Brain microvascular endothelial cell (primary cell): ENCODE results near the gene CFH.
"Not testable (repeated sequence)": the region's sequence is repeated elsewhere in the genome, so short reads cannot be mapped to it uniquely, and the experiment has no call there.

ENCODE experiments used
- DNase-seq: peaks from one replicate; pipeline ENCODE4 v3.0.0-alpha.2; 2020
- H3K27ac ChIP-seq: fragments of 250-450 bp; sonication (Bioruptor Pico); 2 replicates; pipeline ENCODE4 v1.5.1; 2020; ENCODE audit warnings: mild to moderate bottlenecking, moderate library complexity
- H3K27me3 ChIP-seq: fragments of 250-450 bp; sonication (Bioruptor Pico); replicated peaks from 2 replicates; pipeline ENCODE4 v1.5.1; 2020; ENCODE audit warnings: mild to moderate bottlenecking
- H3K36me3 ChIP-seq: fragments of 250-450 bp; sonication (Bioruptor Pico); replicated peaks from 2 replicates; pipeline ENCODE4 v1.5.1; 2020; ENCODE audit warnings: mild to moderate bottlenecking
- H3K4me3 ChIP-seq: 2 replicates; pipeline ENCODE4 v1.5.1; 2011; ENCODE audit warnings: low read depth, mild to moderate bottlenecking, control low read depth, low read length, moderate library complexity
- CTCF ChIP-seq: IDR thresholded peaks from 2 replicates; pipeline ENCODE4 v1.5.1; 2011; ENCODE audit warnings: low read depth, mild to moderate bottlenecking, moderate library complexity, low read length, control low read depth, inconsistent platforms; ENCODE audit errors: missing control alignments
- in situ Hi-C: cut with HindIII; loops from 2 replicates; pipeline ENCODE4 v1.10.0; 2017; ENCODE audit warnings: low sequenced_read_pairs, low pct_ligation_motif_present

Gene CFH

DNA sequence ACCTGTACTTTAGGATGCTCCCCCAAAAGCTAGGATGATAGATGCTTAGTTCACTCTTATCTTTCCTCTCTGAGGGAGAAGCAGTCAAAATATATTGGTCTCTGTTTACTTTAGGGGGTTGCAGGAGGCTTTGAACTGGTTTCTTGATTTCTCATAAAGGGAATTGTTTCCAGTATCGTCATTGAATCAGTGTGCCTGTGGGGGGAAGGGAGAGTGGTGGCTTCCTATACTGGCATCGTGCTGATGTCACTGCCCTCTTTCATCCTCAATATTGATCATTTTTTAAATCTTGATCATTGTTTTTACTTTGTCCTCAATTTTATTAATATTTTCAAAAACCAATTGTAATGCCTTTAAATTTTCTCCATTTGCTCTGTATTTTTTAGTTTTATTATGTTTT is 82.6 kb downstream of the CFH start:
- TF ChIP-seq CTCF = no peak
- Histone ChIP-seq H3K27me3 (no peaks in the 10 kb centered on the region), H3K36me3 (peaks cover 20% of the 10 kb centered on the region), H3K27ac (no peak overlapping the region), H3K4me3 (no peak overlapping the region)
- in situ Hi-C loops = no loop called here
- no peak for DNase-seq

DNA sequence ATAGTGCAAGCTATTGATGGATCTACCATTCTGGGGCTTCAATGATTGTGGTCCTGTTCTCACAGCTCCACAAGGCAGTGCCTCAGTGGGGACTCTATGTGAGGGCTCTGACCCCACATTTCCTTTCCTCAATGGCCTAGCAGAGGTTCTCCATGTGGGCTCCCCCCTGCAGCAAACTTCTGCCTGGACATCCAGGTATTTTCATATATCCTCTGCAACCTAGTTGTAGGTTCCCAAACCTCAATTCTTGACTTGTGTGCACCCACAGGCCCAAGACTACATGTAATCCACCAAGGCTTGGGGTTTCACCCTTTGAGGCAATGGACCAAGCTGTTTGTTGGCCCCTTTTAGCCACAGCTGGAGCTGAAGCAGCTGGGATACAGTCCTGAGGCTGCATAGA is 86.9 kb downstream of the CFH start:
- Histone ChIP-seq H3K4me3 (no peak overlapping the region), H3K36me3 (peaks cover 28% of the 10 kb centered on the region)
- in situ Hi-C loops = no loop called here

DNA sequence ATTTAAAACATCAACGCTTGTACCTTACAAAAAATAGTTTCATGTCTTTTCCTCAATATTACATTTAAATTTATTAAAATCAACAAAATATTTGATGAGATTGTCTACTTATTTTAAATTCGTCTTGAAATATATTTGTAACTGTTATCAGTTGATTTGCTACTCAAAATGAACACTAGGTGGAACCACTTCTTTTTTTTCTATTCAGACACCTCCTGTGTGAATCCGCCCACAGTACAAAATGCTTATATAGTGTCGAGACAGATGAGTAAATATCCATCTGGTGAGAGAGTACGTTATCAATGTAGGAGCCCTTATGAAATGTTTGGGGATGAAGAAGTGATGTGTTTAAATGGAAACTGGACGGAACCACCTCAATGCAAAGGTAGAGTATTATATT is 91.4 kb downstream of the CFH start:
- TF ChIP-seq CTCF = peak; percentile 24
- H3K36me3 ChIP-seq = peaks cover 20% of the 10 kb centered on the region
- H3K4me3 ChIP-seq, in situ Hi-C loops, H3K27me3 ChIP-seq, H3K27ac ChIP-seq: not testable (repeated sequence)
- DNase-seq = peak; percentile 13

More for the DNA sequence above, 86.9 kb downstream of the CFH start:
- no peak for DNase-seq
- no peak for TF ChIP-seq CTCF
- Histone ChIP-seq H3K27ac (no peak overlapping the region), H3K27me3 (no peaks in the 10 kb centered on the region)

- H3K27me3 ChIP-seq, H3K4me3 ChIP-seq, H3K27ac ChIP-seq, DNase-seq, H3K36me3 ChIP-seq, in situ Hi-C loops: not testable (repeated sequence)
These were observed 113.3 kb downstream of the CFH start for GRCh38 chr1:196765019-196765740.

DNA sequence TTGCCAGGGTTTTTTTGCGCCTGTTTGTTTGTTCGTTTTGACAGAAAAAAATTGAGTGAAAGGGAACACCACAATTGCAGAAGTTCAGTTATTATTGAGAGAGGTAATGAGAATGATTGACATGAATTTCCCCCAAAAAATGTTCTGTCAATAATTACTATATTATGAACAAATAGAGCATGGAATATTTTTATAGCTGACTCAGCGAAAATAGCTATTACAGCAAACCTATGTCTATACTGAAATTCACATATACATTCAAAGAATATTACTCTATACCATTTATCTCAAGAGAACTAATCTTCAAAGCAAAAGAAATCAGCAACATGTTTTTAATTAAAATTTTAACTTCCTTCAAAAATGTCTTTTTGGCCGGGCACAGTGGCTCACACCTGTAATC is 118.0 kb downstream of the CFH start:
- H3K27me3 ChIP-seq, H3K27ac ChIP-seq, H3K4me3 ChIP-seq, H3K36me3 ChIP-seq, in situ Hi-C loops, DNase-seq: not testable (repeated sequence)

DNA sequence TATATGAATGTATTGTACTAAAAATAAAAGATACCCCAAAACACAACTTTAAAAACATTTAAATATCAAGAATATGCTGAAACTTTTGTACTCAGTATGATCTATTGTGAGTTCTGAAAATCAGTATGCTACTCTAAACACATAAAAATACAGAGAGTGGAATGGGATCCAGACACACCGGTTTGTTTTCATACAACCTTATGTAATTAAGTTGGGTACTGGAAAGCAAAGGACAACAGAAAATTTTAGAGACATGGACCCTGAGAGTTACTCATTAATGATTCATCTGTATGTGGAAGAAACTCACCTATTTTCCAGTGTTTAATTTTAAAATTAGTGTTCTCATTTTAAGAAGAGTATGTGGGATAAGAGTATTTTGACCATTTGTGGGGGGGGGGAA is 121.9 kb downstream of the CFH start:
- Histone ChIP-seq H3K36me3 (no peaks in the 10 kb centered on the region), H3K27ac (no peak overlapping the region), H3K4me3 (no peak overlapping the region), H3K27me3 (no peaks in the 10 kb centered on the region)
- no peak for DNase-seq
- no peak for TF ChIP-seq CTCF
- in situ Hi-C loops = no loop called here

DNA sequence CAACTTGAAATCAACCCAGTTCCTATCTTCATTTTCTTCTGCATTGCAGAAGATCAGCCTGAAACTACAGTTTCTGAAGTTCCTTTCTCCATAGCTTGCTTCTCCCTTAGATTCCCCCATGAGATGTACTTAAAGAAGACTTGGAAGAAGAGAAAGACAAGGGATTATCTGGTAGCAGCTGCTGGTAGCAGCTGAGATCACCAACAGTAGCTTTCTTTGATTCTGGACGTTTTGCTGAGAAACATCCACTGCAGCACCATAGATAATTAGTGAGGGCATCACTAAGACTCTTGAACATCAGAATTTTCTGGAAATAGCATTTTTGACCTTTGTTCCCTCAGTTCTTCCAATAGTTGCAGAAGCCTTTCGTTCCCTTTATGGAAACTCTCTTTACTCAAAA is 122.3 kb downstream of the CFH start:
- TF ChIP-seq CTCF = no peak
- in situ Hi-C loops = no loop called here
- Histone ChIP-seq H3K4me3 (no peak overlapping the region), H3K27ac (no peak overlapping the region), H3K36me3 (no peaks in the 10 kb centered on the region), H3K27me3 (no peaks in the 10 kb centered on the region)
- DNase-seq = no peak
